Measurements from ENCODE around the gene MORN4.
"Not testable (repeated sequence)": the region's sequence is repeated elsewhere in the genome, so short reads cannot be mapped to it uniquely, and the experiment has no call there.

The MORN4 gene

GRCh38 chr10:97598407-97599271, 34.7 kb downstream of the MORN4 start:
- no peak for DNase-seq (ENCODE audit: low read depth in 1 of 2, low spot score in 1 of 2)

- no peak for DNase-seq (ENCODE audit: low read depth in 1 of 2, low spot score in 1 of 2)
Observed at GRCh38 chr10:97597778-97598177, 35.5 kb downstream of the MORN4 start.

- DNase-seq (ENCODE audit: low read depth in 1 of 2, low spot score in 1 of 2) = no peak
Observed at GRCh38 chr10:97596101-97597082, 36.9 kb downstream of the MORN4 start.

DNA sequence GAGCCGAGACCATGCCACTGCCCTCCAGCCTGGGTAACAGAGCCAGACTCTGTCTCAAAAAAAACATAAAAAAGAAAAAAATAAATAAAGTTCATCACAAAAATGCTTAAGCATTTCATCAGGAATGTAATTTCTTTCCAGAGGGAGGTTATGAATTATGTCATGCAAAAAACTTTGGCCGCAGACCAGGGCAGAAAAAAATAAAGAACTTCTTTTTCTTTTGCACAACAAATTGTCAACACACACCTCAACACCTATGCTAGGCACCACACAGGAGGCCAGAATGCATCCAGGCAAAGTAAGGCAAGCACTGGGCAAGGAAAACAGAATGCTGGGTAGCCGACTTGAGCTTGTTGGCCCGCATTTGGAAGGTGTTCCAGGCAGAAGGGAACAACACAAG, 39.9 kb downstream of the MORN4 start:
- no peak for DNase-seq (ENCODE audit: low read depth in 1 of 2, low spot score in 1 of 2)

DNA sequence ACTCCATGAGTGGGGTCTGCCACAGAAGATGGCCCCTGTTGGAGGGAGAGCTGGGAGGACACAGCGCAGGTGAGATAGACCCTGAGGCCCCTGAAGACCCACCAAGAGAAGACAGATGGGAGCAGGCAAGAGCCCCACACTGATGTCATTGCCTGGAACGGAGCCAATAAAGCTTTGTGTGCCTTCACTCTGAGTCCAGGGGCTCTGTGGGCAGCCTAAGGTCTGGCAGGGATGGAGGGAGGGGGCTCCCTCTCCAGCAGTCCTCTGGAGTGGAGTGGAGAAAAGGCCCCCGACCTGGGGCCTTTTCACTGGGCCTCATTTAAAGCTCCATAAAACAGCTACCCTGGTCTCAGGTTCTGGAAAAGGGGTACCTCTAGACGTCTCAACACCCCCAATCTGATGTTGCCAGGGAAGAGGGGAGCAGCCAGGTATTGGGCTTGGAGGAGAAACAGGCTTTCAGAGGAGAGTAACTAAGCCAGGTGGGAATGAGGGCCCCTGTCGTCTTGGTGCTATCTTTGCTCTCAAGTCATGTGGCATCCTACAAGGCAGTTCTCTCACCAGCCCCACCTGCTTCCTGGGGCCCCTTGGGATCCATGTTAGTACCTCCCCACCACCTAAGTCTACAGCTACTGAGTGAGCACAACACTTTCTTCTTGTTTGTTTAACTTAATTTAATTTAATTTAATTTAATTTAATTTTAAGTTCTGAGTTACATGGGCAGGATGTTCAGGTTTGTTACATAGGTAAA, 42.4 kb downstream of the MORN4 start:
- no peak for DNase-seq (ENCODE audit: low read depth in 1 of 2, low spot score in 1 of 2)

GRCh38 chr10:97590082-97590747, 43.1 kb downstream of the MORN4 start:
- DNase-seq (ENCODE audit: low read depth in 1 of 2, low spot score in 1 of 2) = no peak

DNA sequence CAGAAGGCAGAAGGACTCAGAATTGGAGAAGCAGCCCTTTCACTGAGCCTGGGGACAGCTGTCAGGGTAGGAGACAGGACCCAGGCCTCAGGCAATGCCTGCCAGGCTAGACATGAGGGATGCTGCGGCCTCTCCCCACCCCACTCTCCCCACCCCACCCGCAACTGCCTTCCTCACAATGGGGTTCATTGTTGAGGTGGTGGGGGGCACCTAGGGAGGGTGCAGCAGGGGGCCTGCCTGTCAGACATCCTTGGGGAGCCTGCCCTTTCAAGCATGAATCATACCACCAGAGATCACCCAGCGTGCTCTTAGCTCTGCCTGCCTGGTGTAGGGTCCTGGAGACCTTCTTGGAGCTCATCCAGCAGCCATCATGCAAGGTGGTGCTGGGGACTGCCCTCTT, 43.8 kb downstream of the MORN4 start, which contains the start of gene C10orf62:
Gene C10orf62 (plus strand): TSS at position 243 of the 400 bp plus-strand sequence. CDS start 177 bp downstream, outside the sequence.
- DNase-seq (ENCODE audit: low read depth in 1 of 2, low spot score in 1 of 2) = no peak

DNA sequence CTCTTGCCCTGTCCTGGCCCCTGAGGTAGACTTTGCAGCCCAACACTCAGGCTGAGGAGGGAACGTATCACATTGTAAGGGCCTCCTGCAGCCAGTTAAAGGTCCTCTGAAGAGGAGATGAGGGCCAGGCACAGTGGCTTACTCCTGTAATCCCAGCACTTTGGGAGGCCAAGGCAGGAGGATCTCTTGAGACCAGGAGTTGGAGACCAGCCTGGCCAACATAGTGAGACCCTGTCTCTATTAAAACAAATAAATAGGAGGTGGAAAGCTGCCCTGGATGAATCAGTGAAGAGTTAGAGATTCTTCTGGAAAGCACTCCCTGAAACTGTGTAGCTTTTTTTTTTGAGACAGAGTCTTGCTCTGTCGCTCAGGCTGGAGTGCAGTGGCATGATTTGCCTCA, 46.1 kb downstream of the MORN4 start:
- no peak for DNase-seq (ENCODE audit: low read depth in 1 of 2, low spot score in 1 of 2)

GRCh38 chr10:97585439-97585811, 47.9 kb downstream of the MORN4 start:
- DNase-seq (ENCODE audit: low read depth in 1 of 2, low spot score in 1 of 2) = no peak

DNA sequence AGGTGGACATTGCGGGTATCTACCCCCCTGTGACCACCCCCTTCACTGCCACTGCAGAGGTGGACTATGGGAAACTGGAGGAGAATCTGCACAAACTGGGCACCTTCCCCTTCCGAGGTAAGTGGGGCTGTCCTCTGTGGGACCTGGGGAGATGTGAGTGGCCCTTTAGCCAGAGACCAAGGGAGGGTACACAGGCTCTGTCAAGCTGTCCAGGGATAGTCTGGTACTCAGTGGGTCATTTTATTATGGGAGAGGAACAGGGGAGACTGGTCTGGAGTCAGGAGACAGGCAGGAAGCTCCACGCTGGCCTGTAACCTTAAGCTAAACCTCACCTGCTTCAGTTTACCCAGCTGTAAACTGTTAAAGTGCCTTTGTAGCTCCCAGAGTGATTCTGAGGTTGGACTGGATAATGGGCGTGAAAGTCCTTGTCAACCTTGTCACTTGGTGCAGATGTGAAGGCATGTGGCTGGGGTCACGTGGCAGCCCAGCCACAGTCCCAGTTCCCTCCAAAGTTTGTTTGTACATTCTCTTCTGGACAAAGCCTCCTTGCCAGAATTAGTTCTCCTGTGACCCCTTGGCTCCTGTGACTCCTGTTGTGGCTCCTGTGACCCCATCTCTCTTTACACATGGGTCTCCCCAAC, 48.4 kb downstream of the MORN4 start:
- no peak for DNase-seq (ENCODE audit: low read depth in 1 of 2, low spot score in 1 of 2)

GRCh38 chr10:97584060-97584797, 49.1 kb downstream of the MORN4 start, which contains the start of gene HOGA1:
HOGA1 (plus strand) TSS chr10:97584389; CDS start chr10:97584704, 315 bp downstream.
- DNase-seq (ENCODE audit: low read depth in 1 of 2, low spot score in 1 of 2) = no peak

GRCh38 chr10:97583476-97583875, 49.8 kb downstream of the MORN4 start:
- no peak for DNase-seq (ENCODE audit: low read depth in 1 of 2, low spot score in 1 of 2)

- DNase-seq (ENCODE audit: low read depth in 1 of 2, low spot score in 1 of 2) = no peak
Observed at GRCh38 chr10:97582169-97582568, 51.1 kb downstream of the MORN4 start.

GRCh38 chr10:97580421-97581367, 52.6 kb downstream of the MORN4 start:
- DNase-seq (ENCODE audit: low read depth in 1 of 2, low spot score in 1 of 2) = no peak

DNA sequence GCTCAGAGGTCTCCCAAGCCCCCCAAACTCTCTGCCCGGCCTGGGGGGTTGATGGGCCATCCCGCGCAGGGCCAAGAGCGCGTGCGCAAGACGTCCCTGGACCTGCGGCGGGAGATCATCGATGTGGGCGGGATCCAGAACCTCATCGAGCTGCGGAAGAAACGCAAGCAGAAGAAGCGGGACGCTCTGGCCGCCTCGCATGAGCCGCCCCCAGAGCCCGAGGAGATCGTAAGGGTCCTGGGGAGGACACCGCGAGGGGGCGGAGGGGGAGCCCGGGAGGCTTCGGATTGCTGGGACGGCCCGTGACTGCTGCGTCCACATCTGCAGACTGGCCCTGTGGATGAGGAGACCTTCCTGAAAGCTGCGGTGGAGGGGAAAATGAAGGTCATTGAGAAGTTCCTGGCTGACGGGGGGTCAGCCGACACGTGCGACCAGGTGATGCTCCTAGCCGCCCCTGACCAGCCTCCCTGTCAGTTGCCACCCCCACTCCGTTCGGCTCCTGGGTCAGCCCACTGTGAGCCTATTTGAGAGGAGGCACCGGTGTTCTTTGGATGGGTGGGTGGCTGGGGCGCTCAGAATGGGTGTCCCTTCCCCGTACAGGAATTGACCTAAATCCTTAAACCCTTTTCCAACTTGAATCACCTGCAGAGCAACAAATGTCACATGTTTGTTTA, 55.0 kb downstream of the MORN4 start:
- no peak for DNase-seq (ENCODE audit: low read depth in 1 of 2, low spot score in 1 of 2)

GRCh38 chr10:97577701-97578100, 55.6 kb downstream of the MORN4 start:
- DNase-seq (ENCODE audit: low read depth in 1 of 2, low spot score in 1 of 2) = no peak

DNA sequence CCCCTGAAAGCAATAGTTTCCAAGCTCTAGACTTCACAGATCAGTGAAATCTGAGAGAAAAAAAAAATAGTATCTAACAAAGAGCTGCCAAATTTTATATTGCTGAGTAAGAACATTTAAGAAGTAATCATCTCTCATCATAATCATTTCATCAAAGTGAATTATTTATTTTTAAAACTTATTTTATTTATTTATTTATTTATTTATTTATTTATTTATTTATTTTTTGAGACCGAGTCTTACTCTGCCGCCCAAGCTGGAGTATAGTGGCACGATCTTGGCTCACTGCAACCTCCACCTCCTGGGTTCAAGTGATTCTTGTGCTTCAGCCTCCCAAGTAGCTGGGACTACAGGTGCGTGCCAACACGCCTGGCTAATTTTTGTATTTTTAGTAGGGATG, 56.8 kb downstream of the MORN4 start:
- DNase-seq (ENCODE audit: low read depth in 1 of 2, low spot score in 1 of 2) = not testable (repeated sequence)
